ENCODE data around the gene GP1BB. TPM values are rescaled to one million over a fixed set of nuclear protein-coding genes. Genes with fewer than 3 reads are reported as not detected.
"Not testable (repeated sequence)": the region's sequence is repeated elsewhere in the genome, so short reads cannot be mapped to it uniquely, and the experiment has no call there.

The GP1BB gene
- 1.9 and 2.4 TPM in 2 replicates for total RNA-seq (ENCODE audit: low replicate concordance)
- long read RNA-seq, partial matches to known transcripts, result 0 of 1 reads
- long read RNA-seq, other reads (novel, unspliced or antisense), result 1 of 1 reads

DNA sequence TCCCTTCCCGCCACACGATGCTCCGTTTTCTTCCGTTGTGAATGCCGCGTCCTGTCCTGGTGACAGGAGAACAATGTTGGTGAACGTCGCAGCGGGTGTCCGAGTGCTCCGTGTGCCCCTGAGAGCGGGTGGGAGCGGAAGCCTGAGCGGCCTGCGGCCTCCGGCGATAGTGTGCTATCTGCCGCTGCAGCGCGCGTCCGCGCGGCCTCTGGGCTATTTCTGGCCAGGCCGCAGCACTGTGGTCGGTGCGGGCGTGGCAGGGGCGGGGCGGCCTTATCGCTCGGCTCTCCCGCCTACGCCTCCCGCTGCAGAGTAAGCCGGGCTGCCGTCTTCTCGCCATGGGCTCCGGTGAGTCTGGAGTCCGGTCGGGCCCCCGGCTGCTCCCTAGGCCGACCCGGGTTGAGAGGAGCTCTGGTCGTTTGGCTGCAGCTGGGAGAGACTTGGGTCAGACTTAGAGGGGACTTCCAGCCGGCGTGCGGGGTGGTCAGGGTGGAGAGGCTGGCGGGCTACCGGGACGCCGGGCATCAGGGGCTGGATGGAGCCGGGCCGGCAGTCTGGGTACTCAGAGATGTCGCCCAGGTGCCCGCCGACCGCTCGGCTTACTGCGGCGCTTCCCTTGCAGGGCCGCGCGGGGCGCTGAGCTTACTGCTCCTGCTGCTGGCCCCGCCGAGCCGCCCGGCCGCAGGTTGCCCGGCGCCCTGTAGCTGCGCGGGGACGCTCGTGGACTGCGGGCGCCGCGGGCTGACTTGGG is at the start of gene GP1BB:
GP1BB (plus strand) TSS at position 308 of the 751 bp plus-strand sequence; CDS start at position 339, 31 bp downstream.
- no peak for DNase-seq (ENCODE audit: extremely low spot score, unreplicated experiment)
- TF ChIP-seq, protein P1, sequence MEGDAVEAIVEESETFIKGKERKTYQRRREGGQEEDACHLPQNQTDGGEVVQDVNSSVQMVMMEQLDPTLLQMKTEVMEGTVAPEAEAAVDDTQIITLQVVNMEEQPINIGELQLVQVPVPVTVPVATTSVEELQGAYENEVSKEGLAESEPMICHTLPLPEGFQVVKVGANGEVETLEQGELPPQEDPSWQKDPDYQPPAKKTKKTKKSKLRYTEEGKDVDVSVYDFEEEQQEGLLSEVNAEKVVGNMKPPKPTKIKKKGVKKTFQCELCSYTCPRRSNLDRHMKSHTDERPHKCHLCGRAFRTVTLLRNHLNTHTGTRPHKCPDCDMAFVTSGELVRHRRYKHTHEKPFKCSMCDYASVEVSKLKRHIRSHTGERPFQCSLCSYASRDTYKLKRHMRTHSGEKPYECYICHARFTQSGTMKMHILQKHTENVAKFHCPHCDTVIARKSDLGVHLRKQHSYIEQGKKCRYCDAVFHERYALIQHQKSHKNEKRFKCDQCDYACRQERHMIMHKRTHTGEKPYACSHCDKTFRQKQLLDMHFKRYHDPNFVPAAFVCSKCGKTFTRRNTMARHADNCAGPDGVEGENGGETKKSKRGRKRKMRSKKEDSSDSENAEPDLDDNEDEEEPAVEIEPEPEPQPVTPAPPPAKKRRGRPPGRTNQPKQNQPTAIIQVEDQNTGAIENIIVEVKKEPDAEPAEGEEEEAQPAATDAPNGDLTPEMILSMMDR (conservative IDR thresholded peaks at IDR 0.05), result peak; percentile 12
- no peaks in the 10 kb centered on the region for H3K4me1 Mint-ChIP-seq (ENCODE audit: unreplicated experiment)
- H3K27ac Mint-ChIP-seq, result no peak within 1 kb of the TSS
- no peaks in the 10 kb centered on the region for H3K9me3 Mint-ChIP-seq
- H3K4me3 Mint-ChIP-seq, result peak within 1 kb of the TSS; percentile 70
- H3K36me3 Mint-ChIP-seq, result peaks cover 17% of the 10 kb centered on the region
- H3K27me3 Mint-ChIP-seq, result peaks cover 78% of the 10 kb centered on the region

GRCh38 chr22:19673660-19674059 is 49.7 kb upstream of the GP1BB start:
- Mint-ChIP-seq H3K9me3 (no peaks in the 10 kb centered on the region), H3K4me1 (ENCODE audit: unreplicated experiment) (peaks cover 6% of the 10 kb centered on the region), H3K36me3 (no peaks in the 10 kb centered on the region), H3K4me3 (no peak overlapping the region), H3K27ac (no peak overlapping the region), H3K27me3 (peaks cover 23% of the 10 kb centered on the region)
- no peak for DNase-seq (ENCODE audit: extremely low spot score, unreplicated experiment)
- TF ChIP-seq, protein P1 (conservative IDR thresholded peaks at IDR 0.05), result no peak

- H3K9me3 Mint-ChIP-seq, result no peaks in the 10 kb centered on the region
- peaks cover 23% of the 10 kb centered on the region for H3K27me3 Mint-ChIP-seq
- peaks cover 8% of the 10 kb centered on the region for H3K4me1 Mint-ChIP-seq (ENCODE audit: unreplicated experiment)
- H3K36me3 Mint-ChIP-seq, result no peaks in the 10 kb centered on the region
- peak; percentile 18 for DNase-seq (ENCODE audit: extremely low spot score, unreplicated experiment)
- H3K27ac Mint-ChIP-seq, result no peak overlapping the region
- H3K4me3 Mint-ChIP-seq, result no peak overlapping the region
- TF ChIP-seq, protein P1 (conservative IDR thresholded peaks at IDR 0.05), result no peak
Measured at GRCh38 chr22:19674129-19674928, 49.0 kb upstream of the GP1BB start.

DNA sequence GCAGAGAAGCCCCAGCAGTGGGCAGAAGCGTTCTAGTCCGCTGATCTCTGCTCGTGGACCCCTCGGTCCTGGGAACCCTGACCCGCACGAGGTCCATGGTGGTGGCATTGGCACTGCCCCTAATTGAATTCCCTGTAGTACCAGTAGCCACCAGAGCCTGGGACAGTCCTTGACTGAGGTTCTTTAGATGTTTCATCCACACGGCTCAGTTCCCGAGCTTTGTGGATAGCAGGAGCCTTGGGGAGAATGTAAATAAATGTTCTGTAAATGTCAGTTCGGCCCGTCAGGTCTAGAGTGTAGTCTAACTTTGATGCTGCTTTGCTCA is 48.4 kb upstream of the GP1BB start:
- TF ChIP-seq, protein P1 (conservative IDR thresholded peaks at IDR 0.05), result no peak
- H3K4me1 Mint-ChIP-seq (ENCODE audit: unreplicated experiment), result peaks cover 8% of the 10 kb centered on the region

GRCh38 chr22:19675428-19675827 is 47.9 kb upstream of the GP1BB start:
- Mint-ChIP-seq H3K36me3 (no peaks in the 10 kb centered on the region), H3K9me3 (no peaks in the 10 kb centered on the region)
- TF ChIP-seq, protein P1 (conservative IDR thresholded peaks at IDR 0.05), result no peak

More for the DNA sequence above, 48.4 kb upstream of the GP1BB start:
- no peaks in the 10 kb centered on the region for H3K9me3 Mint-ChIP-seq
- H3K27me3 Mint-ChIP-seq, result peaks cover 23% of the 10 kb centered on the region
- DNase-seq (ENCODE audit: extremely low spot score, unreplicated experiment), result peak; percentile 32
- no peaks in the 10 kb centered on the region for H3K36me3 Mint-ChIP-seq
- no peak overlapping the region for H3K4me3 Mint-ChIP-seq
- H3K27ac Mint-ChIP-seq, result no peak overlapping the region

DNA sequence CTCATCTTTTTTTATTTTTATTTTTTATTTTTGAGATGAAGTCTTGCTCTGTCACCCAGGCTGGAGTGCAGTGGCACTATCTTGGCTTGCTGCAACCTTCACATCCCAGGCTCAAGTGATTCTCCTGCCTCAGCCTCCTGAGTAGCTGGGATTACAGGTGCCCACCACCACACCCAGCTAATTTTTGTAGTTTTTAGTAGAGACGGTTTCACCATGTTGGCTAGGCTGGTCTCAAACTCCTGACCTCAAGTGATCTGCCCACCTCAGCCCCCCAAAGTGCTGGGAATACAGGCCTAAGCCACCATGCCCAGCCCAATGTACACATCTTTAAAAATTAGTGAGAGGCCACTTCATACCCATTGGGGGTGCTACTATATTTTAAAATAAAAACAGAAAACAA is 46.9 kb upstream of the GP1BB start:
- H3K36me3 Mint-ChIP-seq; H3K4me1 Mint-ChIP-seq (ENCODE audit: unreplicated experiment); H3K4me3 Mint-ChIP-seq; H3K27ac Mint-ChIP-seq; H3K9me3 Mint-ChIP-seq; DNase-seq (ENCODE audit: extremely low spot score, unreplicated experiment): not testable (repeated sequence)
- H3K27me3 Mint-ChIP-seq, result peaks cover 20% of the 10 kb centered on the region

More at GRCh38 chr22:19675428-19675827, 47.9 kb upstream of the GP1BB start:
- DNase-seq (ENCODE audit: extremely low spot score, unreplicated experiment), result no peak
- peaks cover 23% of the 10 kb centered on the region for H3K27me3 Mint-ChIP-seq
- H3K4me3 Mint-ChIP-seq, result no peak overlapping the region
- no peak overlapping the region for H3K27ac Mint-ChIP-seq
- peaks cover 8% of the 10 kb centered on the region for H3K4me1 Mint-ChIP-seq (ENCODE audit: unreplicated experiment)

All from type B pancreatic cell (in vitro differentiated cells).